SK-N-SH (cell line): ENCODE measurements around the gene PAK1. TPM values are rescaled to one million over a fixed set of nuclear protein-coding genes. Genes with fewer than 3 reads are reported as not detected.

ENCODE experiments used
- CTCF ChIA-PET: fragments of 300-600, 350-600 bp; formaldehyde crosslinking; extraction: SDS; loops from one replicate; lab custom pipeline; 2021; lab: Yijun Ruan, JAX
- POLR2A ChIA-PET: fragments of 350-600 bp; sonication (Branson Sonifier 250); formaldehyde crosslinking; extraction: SDS; loops from one replicate; lab custom pipeline; 2020; ENCODE audit warnings: antibody characterized with exemption, inconsistent platforms; lab: Yijun Ruan, JAX
- DNase-seq: peaks from one replicate; pipeline ENCODE4 v3.0.0; 2012
- H2AFZ ChIP-seq: fragments of 200-600 bp; sonication (generic); 2 replicates; pipeline ENCODE4 v1.8.1; 2016; ENCODE audit warnings: antibody characterized with exemption, mild to moderate bottlenecking, low read depth
- H3F3A ChIP-seq: fragments of 200-600 bp; sonication (generic); replicated peaks from 2 replicates; pipeline ENCODE3; 2016; ENCODE audit warnings: antibody characterized with exemption, mild to moderate bottlenecking; ENCODE audit not compliant: insufficient read depth
- H3K27ac ChIP-seq, 2 experiments: fragments of 200-500 bp in 1 of 2; fragments of 200-600 bp in 1 of 2; sonication (Bioruptor generic) in 1 of 2; sonication (generic), shearing (Covaris generic) in 1 of 2; 2 replicates each; pipeline versions ENCODE4 v1.5.1 to v1.6.1; 2014 to 2016; ENCODE audit warnings: low read depth in 2 of 2, inconsistent platforms in 1 of 2, low read length in 1 of 2, mild to moderate bottlenecking in 1 of 2, mixed read lengths in 1 of 2
- H3K27me3 ChIP-seq: fragments of 200-600 bp; sonication (generic), shearing (Covaris generic); 2 replicates; pipeline ENCODE4 v1.6.1; 2016; ENCODE audit warnings: mixed run types; ENCODE audit not compliant: insufficient read depth
- H3K36me3 ChIP-seq, 2 experiments: fragments of 200-500 bp in 1 of 2; fragments of 200-600 bp in 1 of 2; sonication (Bioruptor generic) in 1 of 2; sonication (generic) in 1 of 2; replicated peaks in 1 of 2; 2 replicates each; pipeline versions ENCODE3 to v1.5.1; 2014 to 2016; ENCODE audit warnings: low read length in 1 of 2, mild to moderate bottlenecking in 1 of 2; ENCODE audit not compliant: insufficient read depth in 2 of 2, control insufficient read depth in 1 of 2
- H3K4me1 ChIP-seq, 2 experiments: fragments of 200-500 bp in 1 of 2; fragments of 200-600 bp in 1 of 2; sonication (Bioruptor generic) in 1 of 2; sonication (generic), shearing (Covaris generic) in 1 of 2; 2 replicates each; pipeline versions ENCODE4 v1.5.1 to v1.6.1; 2014 to 2016; ENCODE audit warnings: low read depth in 1 of 2, low read length in 1 of 2, mixed run types in 1 of 2; ENCODE audit not compliant: insufficient read depth in 2 of 2, control insufficient read depth in 1 of 2
- H3K4me2 ChIP-seq: fragments of 200-600 bp; sonication (generic), shearing (Covaris generic); 2 replicates; pipeline ENCODE4 v1.6.1; 2017; ENCODE audit warnings: mixed run types
- H3K4me3 ChIP-seq, 2 experiments: fragments of 200-500 bp in 1 of 2; fragments of 200-600 bp in 1 of 2; sonication (Bioruptor generic) in 1 of 2; sonication (generic), shearing (Covaris generic) in 1 of 2; 2 replicates each; pipeline versions ENCODE4 v1.5.1 to v1.8.1; 2014 to 2016; ENCODE audit warnings: low read depth in 2 of 2, inconsistent platforms in 1 of 2, low read length in 1 of 2, mild to moderate bottlenecking in 1 of 2, mixed read lengths in 1 of 2, moderate library complexity in 1 of 2
- H3K79me2 ChIP-seq: fragments of 200-600 bp; sonication (generic); 2 replicates; pipeline ENCODE4 v1.8.1; 2017; ENCODE audit warnings: mild to moderate bottlenecking; ENCODE audit not compliant: insufficient read depth
- H3K9ac ChIP-seq: fragments of 200-600 bp; sonication (generic); 2 replicates; pipeline ENCODE4 v1.6.1; 2017; ENCODE audit warnings: mixed run types
- H3K9me2 ChIP-seq: fragments of 200-600 bp; sonication (generic); 2 replicates; pipeline ENCODE4 v1.6.1; 2017; ENCODE audit warnings: mixed run types
- H3K9me3 ChIP-seq: fragments of 200-600 bp; sonication (generic); 2 replicates; pipeline ENCODE4 v1.6.1; 2017; ENCODE audit warnings: mixed run types, mild to moderate bottlenecking, moderate library complexity
- H4K20me1 ChIP-seq: fragments of 200-600 bp; sonication (generic); 2 replicates; pipeline ENCODE4 v1.6.1; 2017; ENCODE audit warnings: mild to moderate bottlenecking, mixed run types; ENCODE audit not compliant: insufficient read depth
- FOSL2 ChIP-seq: IDR thresholded peaks from 2 replicates; pipeline ENCODE4 v1.4.0; 2012; ENCODE audit warnings: low read depth, mild to moderate bottlenecking, moderate library complexity, borderline replicate concordance
- GABPA ChIP-seq: IDR thresholded peaks from 2 replicates; pipeline ENCODE4 v1.4.0; 2012; ENCODE audit warnings: low read depth, mild to moderate bottlenecking
- POLR2AphosphoS5 ChIP-seq: IDR thresholded peaks from 2 replicates; pipeline ENCODE4 v1.6.1; 2012; ENCODE audit warnings: low read depth, low read length
- RCOR1 ChIP-seq: fragments of 150-350 bp; IDR thresholded peaks from 2 replicates; pipeline ENCODE4 v1.6.1; 2017; ENCODE audit warnings: antibody characterized with exemption, low read length
- TCF12 ChIP-seq: IDR thresholded peaks from 2 replicates; pipeline ENCODE4 v1.4.0; 2012
- WGBS: methylation state at CpG from one replicate; pipeline ENCODE4 v1.1.6; 2017; ENCODE audit warnings: low lambda C conversion rate; 5-methylcytosine and 5-hydroxymethylcytosine counted together
- polyA plus RNA-seq, 3 experiments: library from polyadenylated mRNA; depleted of rRNA; stranded (reverse); fragments of >200 nt; gene quantifications; 2 replicates each; pipeline ENCODE4 v1.2.3, GENCODE V29; 2012
- TF ChIP-seq, protein P1 (sequence below): fragments of 150-350 bp; IDR thresholded peaks from 2 replicates; pipeline ENCODE4 v1.6.1; 2016; ENCODE audit warnings: mild to moderate bottlenecking, low read depth, low read length
- TF ChIP-seq, protein P2 (sequence below): fragments of 200-600 bp; sonication (generic); IDR thresholded peaks from 2 replicates; pipeline ENCODE4 v1.6.1; 2017; ENCODE audit warnings: antibody characterized with exemption, mild to moderate bottlenecking, moderate library complexity
- TF ChIP-seq, protein P3 (sequence below): IDR thresholded peaks from 2 replicates; pipeline ENCODE4 v1.4.0; 2012; ENCODE audit warnings: low read depth, borderline replicate concordance

The PAK1 gene
- polyA plus RNA-seq, 1 of the 3 experiments (the other 2 are of a cell fraction), result 17.9 TPM

DNA sequence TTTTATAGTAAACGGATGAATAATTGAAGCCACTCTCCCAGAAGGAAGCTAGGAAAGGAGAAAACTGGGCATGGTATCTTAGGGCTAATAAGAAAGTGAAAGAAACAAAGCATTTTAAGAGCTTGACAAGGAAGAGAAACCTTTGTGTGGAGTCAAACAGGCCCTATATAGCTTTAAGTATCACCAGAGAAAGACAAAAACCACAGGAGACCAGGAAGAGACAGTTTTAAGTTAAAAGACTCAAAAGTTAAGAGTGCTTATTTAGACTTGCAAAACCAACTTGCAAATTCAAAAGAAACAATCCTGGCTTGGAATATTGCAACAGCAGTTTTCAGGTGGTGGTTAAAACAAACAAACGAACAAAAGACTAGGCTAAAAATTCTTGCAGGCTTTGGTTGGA, 3.4 kb downstream of the PAK1 start:
- Histone ChIP-seq H3F3A (peaks cover 20% of the 10 kb centered on the region), H3K9me3 (no peaks in the 10 kb centered on the region), H3K27ac (no peak overlapping the region), H3K9ac (no peak overlapping the region), H3K9me2 (no peaks in the 10 kb centered on the region), H4K20me1 (no peaks in the 10 kb centered on the region), H3K4me2 (no peak overlapping the region)
- TF ChIP-seq RCOR1, result no peak
- TF ChIP-seq POLR2AphosphoS5, result no peak
- TF ChIP-seq, protein P1, sequence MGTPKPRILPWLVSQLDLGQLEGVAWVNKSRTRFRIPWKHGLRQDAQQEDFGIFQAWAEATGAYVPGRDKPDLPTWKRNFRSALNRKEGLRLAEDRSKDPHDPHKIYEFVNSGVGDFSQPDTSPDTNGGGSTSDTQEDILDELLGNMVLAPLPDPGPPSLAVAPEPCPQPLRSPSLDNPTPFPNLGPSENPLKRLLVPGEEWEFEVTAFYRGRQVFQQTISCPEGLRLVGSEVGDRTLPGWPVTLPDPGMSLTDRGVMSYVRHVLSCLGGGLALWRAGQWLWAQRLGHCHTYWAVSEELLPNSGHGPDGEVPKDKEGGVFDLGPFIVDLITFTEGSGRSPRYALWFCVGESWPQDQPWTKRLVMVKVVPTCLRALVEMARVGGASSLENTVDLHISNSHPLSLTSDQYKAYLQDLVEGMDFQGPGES, result no peak
- TF ChIP-seq FOSL2, result no peak
- TF ChIP-seq GABPA, result no peak
- TF ChIP-seq, all 33 proteins: peak for 0
- Histone ChIP-seq H3K27me3 (no peaks in the 10 kb centered on the region), H3K4me3 (no peak overlapping the region), H3K4me1 (peaks cover 0 to 5% of the 10 kb centered on the region in 2 experiments; a peak in 1 of 4 replicates), H2AFZ (no peak overlapping the region), H3K79me2 (no peaks in the 10 kb centered on the region), H3K36me3 (peaks cover 0 to 3% of the 10 kb centered on the region in 2 experiments)
- ChIA-PET CTCF (interaction anchor here (0.6 to 3.1 kb wide), 16 partner anchors 9 to 343 kb away, joined by 3 to 40 read pairs (median 6); partner anchors contain the start of gene MYO7A), POLR2A (no interaction called here)
- DNase-seq, result no peak
- 86% methylated on average over 2 of the region's 2 CpGs for WGBS

DNA sequence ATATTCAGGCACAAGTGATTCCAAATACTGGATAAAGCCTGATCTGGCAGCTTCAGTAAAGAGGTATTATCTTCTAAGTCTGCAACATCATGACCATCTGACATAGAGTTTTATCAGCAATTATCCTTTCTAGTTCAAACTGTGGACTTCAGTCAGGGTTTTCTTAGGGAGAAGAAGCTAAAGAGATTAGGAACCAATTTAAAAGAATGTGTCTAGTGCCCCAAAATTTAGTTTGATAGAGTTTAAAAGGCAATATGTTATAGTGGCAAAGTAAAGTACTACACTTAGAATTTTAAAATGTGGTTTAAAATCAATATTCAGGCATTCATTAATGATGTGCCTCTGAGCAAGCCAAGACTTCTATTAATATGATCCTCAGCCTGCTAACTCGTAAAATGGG, 5.4 kb downstream of the PAK1 start:
- H3K4me1 ChIP-seq, result peaks cover 0 to 5% of the 10 kb centered on the region in 2 experiments; a peak in 2 of 4 replicates
- H3K4me2 ChIP-seq, result no peak overlapping the region
- no peaks in the 10 kb centered on the region for H3K9me3 ChIP-seq
- peaks cover 0 to 3% of the 10 kb centered on the region in 2 experiments for H3K36me3 ChIP-seq
- no peak overlapping the region for H3K9ac ChIP-seq
- CTCF ChIA-PET, result interaction anchor here (0.8 to 2.0 kb wide), 6 partner anchors 15 to 747 kb away, joined by 3 to 8 read pairs (median 4); partner anchors contain the start of gene MYO7A
- no peak overlapping the region for H3K27ac ChIP-seq
- H3K9me2 ChIP-seq, result no peaks in the 10 kb centered on the region
- TF ChIP-seq, protein P2, sequence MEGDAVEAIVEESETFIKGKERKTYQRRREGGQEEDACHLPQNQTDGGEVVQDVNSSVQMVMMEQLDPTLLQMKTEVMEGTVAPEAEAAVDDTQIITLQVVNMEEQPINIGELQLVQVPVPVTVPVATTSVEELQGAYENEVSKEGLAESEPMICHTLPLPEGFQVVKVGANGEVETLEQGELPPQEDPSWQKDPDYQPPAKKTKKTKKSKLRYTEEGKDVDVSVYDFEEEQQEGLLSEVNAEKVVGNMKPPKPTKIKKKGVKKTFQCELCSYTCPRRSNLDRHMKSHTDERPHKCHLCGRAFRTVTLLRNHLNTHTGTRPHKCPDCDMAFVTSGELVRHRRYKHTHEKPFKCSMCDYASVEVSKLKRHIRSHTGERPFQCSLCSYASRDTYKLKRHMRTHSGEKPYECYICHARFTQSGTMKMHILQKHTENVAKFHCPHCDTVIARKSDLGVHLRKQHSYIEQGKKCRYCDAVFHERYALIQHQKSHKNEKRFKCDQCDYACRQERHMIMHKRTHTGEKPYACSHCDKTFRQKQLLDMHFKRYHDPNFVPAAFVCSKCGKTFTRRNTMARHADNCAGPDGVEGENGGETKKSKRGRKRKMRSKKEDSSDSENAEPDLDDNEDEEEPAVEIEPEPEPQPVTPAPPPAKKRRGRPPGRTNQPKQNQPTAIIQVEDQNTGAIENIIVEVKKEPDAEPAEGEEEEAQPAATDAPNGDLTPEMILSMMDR, result peak; percentile 26; the same call in 1 of the 2 replicates
- TF ChIP-seq POLR2AphosphoS5 (no peak), TCF12 (no peak)
- TF ChIP-seq, protein P3, sequence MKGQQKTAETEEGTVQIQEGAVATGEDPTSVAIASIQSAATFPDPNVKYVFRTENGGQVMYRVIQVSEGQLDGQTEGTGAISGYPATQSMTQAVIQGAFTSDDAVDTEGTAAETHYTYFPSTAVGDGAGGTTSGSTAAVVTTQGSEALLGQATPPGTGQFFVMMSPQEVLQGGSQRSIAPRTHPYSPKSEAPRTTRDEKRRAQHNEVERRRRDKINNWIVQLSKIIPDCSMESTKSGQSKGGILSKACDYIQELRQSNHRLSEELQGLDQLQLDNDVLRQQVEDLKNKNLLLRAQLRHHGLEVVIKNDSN, result no peak
- H3K27me3 ChIP-seq, result no peaks in the 10 kb centered on the region
- H4K20me1 ChIP-seq, result no peaks in the 10 kb centered on the region
- no peaks in the 10 kb centered on the region for H3K79me2 ChIP-seq
- POLR2A ChIA-PET, result no interaction called here
- no peak for DNase-seq
- no peak overlapping the region for H2AFZ ChIP-seq
- WGBS, result 92% methylated on average over 1 of the region's 1 CpG
- H3K4me3 ChIP-seq, result no peak overlapping the region
- peaks cover 7% of the 10 kb centered on the region for H3F3A ChIP-seq
